Urinary bladder (tissue), 4 donors: ENCODE measurements around the gene KRTAP9-7. TPM values are rescaled to one million over a fixed set of nuclear protein-coding genes. Genes with fewer than 3 reads are reported as not detected.
"Not testable (repeated sequence)": the region's sequence is repeated elsewhere in the genome, so short reads cannot be mapped to it uniquely, and the experiment has no call there.

Experiments used
- DNase-seq: peaks from one replicate; pipeline ENCODE4 v3.0.0-alpha.2; 2015; ENCODE audit errors: extremely low spot score
- H3K27ac ChIP-seq: one replicate; pipeline ENCODE4 v1.5.1; 2013; ENCODE audit warnings: low read depth, mild to moderate bottlenecking, moderate library complexity
- H3K36me3 ChIP-seq: one replicate; pipeline ENCODE4 v1.6.1; 2013; ENCODE audit warnings: mild to moderate bottlenecking, moderate library complexity; ENCODE audit not compliant: insufficient read depth
- H3K4me1 ChIP-seq: one replicate; pipeline ENCODE4 v1.6.1; 2013; ENCODE audit warnings: mild to moderate bottlenecking, moderate library complexity; ENCODE audit not compliant: insufficient read depth
- H3K4me3 ChIP-seq: one replicate; pipeline ENCODE4 v1.5.1; 2013; ENCODE audit warnings: low read depth, low read length
- WGBS: extraction: QIAGEN DNeasy Blood & Tissue Kit; methylation state at CpG from one replicate; pipeline ENCODE4 v1.1.7; 2013; 5-methylcytosine and 5-hydroxymethylcytosine counted together
- polyA plus RNA-seq: library from polyadenylated mRNA; stranded (reverse); fragments of 200-250 nt; gene quantifications from one replicate; pipeline ENCODE4 v1.2.3, GENCODE V29; 2013
- total RNA-seq: library from RNA; depleted of rRNA; stranded (reverse); fragments of >200 nt; gene quantifications from one replicate; pipeline ENCODE4 v1.2.3, GENCODE V29; 2014
- donor health status: healthy with polysubstance abuse.
- donor health status: healthy.

KRTAP9-7 gene
- total RNA-seq = not detected
- polyA plus RNA-seq = not detected

- H3K27ac ChIP-seq, H3K4me1 ChIP-seq, H3K4me3 ChIP-seq, H3K36me3 ChIP-seq, DNase-seq: not testable (repeated sequence)
- WGBS = 78% methylated on average over 3 of the region's 3 CpGs
These were observed at the start of gene KRTAP9-7 for GRCh38 chr17:41275648-41276190. Gene KRTAP9-7 (plus strand): TSS chr17:41275698. CDS start chr17:41275698, 0 bp downstream.

GRCh38 chr17:41226051-41226450, 49.4 kb upstream of the KRTAP9-7 start:
- Histone ChIP-seq H3K27ac (no peak overlapping the region), H3K4me1 (no peaks in the 10 kb centered on the region), H3K4me3 (no peak overlapping the region), H3K36me3 (no peaks in the 10 kb centered on the region)
- WGBS = 91% methylated on average over 6 of the region's 6 CpGs
- no peak for DNase-seq

GRCh38 chr17:41226598-41227095, 48.9 kb upstream of the KRTAP9-7 start, which contains the start of gene KRTAP9-2:
Gene KRTAP9-2 (plus strand): TSS chr17:41226648. CDS start chr17:41226655, 7 bp downstream.
- H3K4me3 ChIP-seq, H3K36me3 ChIP-seq, H3K4me1 ChIP-seq, H3K27ac ChIP-seq, DNase-seq: not testable (repeated sequence)
- 81% methylated on average over 3 of the region's 4 CpGs for WGBS

GRCh38 chr17:41230094-41230493, 45.4 kb upstream of the KRTAP9-7 start:
- Histone ChIP-seq H3K4me1 (no peaks in the 10 kb centered on the region), H3K4me3 (no peak overlapping the region), H3K27ac (no peak overlapping the region), H3K36me3 (no peaks in the 10 kb centered on the region)
- no peak for DNase-seq

GRCh38 chr17:41231731-41232130, 43.8 kb upstream of the KRTAP9-7 start:
- no peak for DNase-seq
- no peak overlapping the region for H3K4me3 ChIP-seq
- 86% methylated on average over 6 of the region's 6 CpGs for WGBS
- H3K36me3 ChIP-seq = no peaks in the 10 kb centered on the region
- no peaks in the 10 kb centered on the region for H3K4me1 ChIP-seq
- no peak overlapping the region for H3K27ac ChIP-seq

- 87% methylated on average over 1 of the region's 1 CpG for WGBS
- H3K4me1 ChIP-seq, H3K27ac ChIP-seq, DNase-seq, H3K4me3 ChIP-seq, H3K36me3 ChIP-seq: not testable (repeated sequence)
These were observed 42.9 kb upstream of the KRTAP9-7 start, which contains the start of gene KRTAP9-3 for GRCh38 chr17:41232399-41233105. Gene KRTAP9-3 (plus strand): TSS chr17:41232449. CDS start chr17:41232502, 53 bp downstream.

GRCh38 chr17:41237116-41237515, 38.4 kb upstream of the KRTAP9-7 start:
- not testable (repeated sequence) for DNase-seq, H3K4me3 ChIP-seq, H3K36me3 ChIP-seq, H3K4me1 ChIP-seq, H3K27ac ChIP-seq
- WGBS = 67% methylated on average over 4 of the region's 4 CpGs

- not testable (repeated sequence) for DNase-seq, H3K4me1 ChIP-seq, H3K27ac ChIP-seq, H3K36me3 ChIP-seq, H3K4me3 ChIP-seq
- WGBS = 46% methylated on average over 3 of the region's 3 CpGs
These were observed 37.5 kb upstream of the KRTAP9-7 start, which contains the start of gene KRTAP9-8 for GRCh38 chr17:41237949-41238437. Gene KRTAP9-8 (plus strand): TSS chr17:41237999. CDS start chr17:41238052, 53 bp downstream.

GRCh38 chr17:41246995-41247787, 28.3 kb upstream of the KRTAP9-7 start:
- not testable (repeated sequence) for H3K36me3 ChIP-seq, H3K27ac ChIP-seq, H3K4me3 ChIP-seq, DNase-seq, H3K4me1 ChIP-seq
- 67% methylated on average over 2 of the region's 2 CpGs for WGBS

GRCh38 chr17:41249637-41250240, 25.8 kb upstream of the KRTAP9-7 start, which contains the start of gene KRTAP9-4:
Gene KRTAP9-4 (plus strand): TSS chr17:41249687. CDS start chr17:41249721, 34 bp downstream.
- not testable (repeated sequence) for H3K4me1 ChIP-seq, H3K4me3 ChIP-seq, H3K36me3 ChIP-seq, DNase-seq, H3K27ac ChIP-seq
- 69% methylated on average over 2 of the region's 2 CpGs for WGBS

GRCh38 chr17:41251261-41251660, 24.2 kb upstream of the KRTAP9-7 start:
- Histone ChIP-seq H3K27ac (no peak overlapping the region), H3K4me1 (no peaks in the 10 kb centered on the region), H3K36me3 (no peaks in the 10 kb centered on the region), H3K4me3 (no peak overlapping the region)
- DNase-seq = no peak
- WGBS = 95% methylated on average over 1 of the region's 1 CpG

- no peaks in the 10 kb centered on the region for H3K4me1 ChIP-seq
- 44% methylated on average over 1 of the region's 1 CpG for WGBS
- no peak overlapping the region for H3K27ac ChIP-seq
- DNase-seq = no peak
- H3K4me3 ChIP-seq = no peak overlapping the region
- H3K36me3 ChIP-seq = no peaks in the 10 kb centered on the region
These were observed 20.6 kb upstream of the KRTAP9-7 start for GRCh38 chr17:41254861-41255260.
